Mucosa of gallbladder (tissue), 1 donor: ENCODE measurements around the gene ZNF57. TPM values are rescaled to one million over a fixed set of nuclear protein-coding genes. Genes with fewer than 3 reads are reported as not detected.
"Not testable (repeated sequence)": the region's sequence is repeated elsewhere in the genome, so short reads cannot be mapped to it uniquely, and the experiment has no call there.

ENCODE experiments used
- DNase-seq: peaks from one replicate; pipeline ENCODE4 v3.0.0-alpha.2; 2020; ENCODE audit warnings: low spot score
- total RNA-seq: library from RNA; stranded (reverse); gene quantifications from one replicate; pipeline ENCODE4 v1.2.1, GENCODE V29; 2021
- donor health status: DM: no; HTN: no; CAD: no.

Gene ZNF57
- total RNA-seq: 6.0 TPM

GRCh38 chr19:2900296-2901252, at the start of gene ZNF57:
Gene ZNF57 (plus strand): TSS chr19:2900928. CDS start chr19:2901046, 118 bp downstream.
- DNase-seq: peak; percentile 100

GRCh38 chr19:2852598-2852997, 48.1 kb upstream of the ZNF57 start:
- no peak for DNase-seq

DNA sequence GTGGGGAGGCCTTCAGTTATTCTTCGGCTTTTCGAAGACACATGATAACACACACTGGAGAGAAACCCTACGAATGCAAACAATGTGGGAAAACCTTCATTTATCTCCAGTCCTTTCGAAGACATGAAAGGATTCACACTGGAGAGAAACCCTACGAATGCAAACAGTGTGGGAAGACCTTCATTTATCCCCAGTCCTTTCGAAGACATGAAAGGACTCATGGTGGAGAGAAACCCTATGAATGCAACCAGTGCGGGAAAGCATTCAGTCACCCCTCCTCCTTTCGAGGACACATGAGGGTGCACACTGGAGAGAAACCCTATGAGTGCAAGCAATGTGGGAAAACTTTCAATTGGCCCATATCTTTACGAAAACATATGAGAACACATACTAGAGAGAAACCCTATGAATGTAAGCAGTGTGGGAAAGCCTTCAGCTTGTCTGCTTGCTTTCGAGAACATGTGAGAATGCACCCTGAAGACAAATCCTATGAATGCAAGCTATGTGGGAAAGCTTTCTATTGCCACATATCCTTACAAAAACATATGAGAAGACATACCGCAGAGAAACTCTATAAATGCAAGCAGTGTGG, 47.6 kb upstream of the ZNF57 start:
- DNase-seq: no peak

GRCh38 chr19:2854849-2855248, 45.9 kb upstream of the ZNF57 start:
- DNase-seq: no peak

DNA sequence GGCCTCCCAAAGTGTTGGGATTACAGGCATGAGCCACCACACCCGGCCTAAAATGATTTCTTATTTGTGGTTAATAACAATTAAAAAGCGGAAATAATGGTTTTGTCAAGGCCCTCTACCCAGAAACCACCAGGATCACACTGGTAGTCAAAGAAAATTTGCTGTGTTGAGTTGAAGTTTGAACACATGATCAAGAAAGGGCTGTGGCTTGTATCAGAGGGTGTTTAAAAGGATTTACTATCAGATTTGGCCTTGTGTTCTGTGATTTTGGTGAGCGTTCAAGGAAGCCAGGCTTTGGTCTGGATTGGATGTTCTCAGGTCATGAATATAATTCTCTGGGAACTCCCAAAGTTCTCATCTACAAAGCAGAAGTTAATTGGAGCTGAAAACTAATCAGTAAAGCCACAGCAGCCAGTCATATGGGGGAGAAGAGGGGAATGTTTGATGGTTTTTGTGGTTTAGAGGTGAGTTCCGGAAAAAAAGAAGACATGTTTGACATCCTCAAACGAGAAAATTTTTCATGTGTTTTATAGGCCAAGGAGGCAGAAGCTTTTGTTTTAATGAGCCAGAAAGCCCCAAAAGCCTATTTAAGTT, 44.2 kb upstream of the ZNF57 start:
- DNase-seq: no peak

DNA sequence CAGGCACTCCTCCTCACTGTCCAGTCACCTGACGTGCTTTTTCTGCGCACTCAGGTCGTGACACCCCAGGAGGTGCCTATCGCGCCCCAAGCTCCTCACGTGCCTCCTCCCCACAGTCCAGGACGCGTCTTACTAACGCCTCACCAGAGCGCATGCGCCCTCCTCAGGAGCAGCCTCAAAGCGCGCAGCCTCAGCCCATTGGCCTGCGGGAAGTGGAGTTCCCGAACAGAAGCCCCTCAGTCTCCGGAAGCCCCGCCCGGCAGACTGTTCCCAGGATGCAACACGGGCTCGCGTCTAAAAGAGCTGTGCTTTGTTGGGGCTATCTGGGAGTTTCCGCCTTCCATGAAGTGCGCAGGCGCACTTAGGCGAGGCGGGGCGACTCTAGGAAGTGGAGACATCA, 41.9 kb upstream of the ZNF57 start:
- DNase-seq: no peak

DNA sequence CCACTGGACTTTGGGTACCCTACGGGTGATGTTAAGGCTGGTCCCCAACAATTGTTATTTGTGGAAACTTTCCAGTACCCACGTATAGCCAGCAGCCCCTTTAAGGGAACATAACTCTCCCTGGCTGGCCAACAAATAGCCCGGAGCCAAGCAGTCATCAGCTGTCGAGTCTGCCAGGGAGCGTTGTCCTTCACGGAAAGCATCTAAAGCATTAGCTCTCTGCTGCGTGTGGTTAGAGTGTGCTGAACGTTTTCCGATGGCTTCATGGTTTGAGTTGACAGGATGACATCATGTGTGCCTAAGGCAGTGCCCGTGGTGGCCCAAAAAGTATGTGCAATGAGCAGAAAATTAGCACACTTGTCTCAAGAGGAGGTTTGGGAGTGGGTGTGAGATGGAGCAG, 36.9 kb upstream of the ZNF57 start:
- no peak for DNase-seq

- DNase-seq: no peak
Observed at GRCh38 chr19:2865334-2866100, 35.2 kb upstream of the ZNF57 start.

- no peak for DNase-seq
Observed at GRCh38 chr19:2866495-2867024, 34.2 kb upstream of the ZNF57 start.

DNA sequence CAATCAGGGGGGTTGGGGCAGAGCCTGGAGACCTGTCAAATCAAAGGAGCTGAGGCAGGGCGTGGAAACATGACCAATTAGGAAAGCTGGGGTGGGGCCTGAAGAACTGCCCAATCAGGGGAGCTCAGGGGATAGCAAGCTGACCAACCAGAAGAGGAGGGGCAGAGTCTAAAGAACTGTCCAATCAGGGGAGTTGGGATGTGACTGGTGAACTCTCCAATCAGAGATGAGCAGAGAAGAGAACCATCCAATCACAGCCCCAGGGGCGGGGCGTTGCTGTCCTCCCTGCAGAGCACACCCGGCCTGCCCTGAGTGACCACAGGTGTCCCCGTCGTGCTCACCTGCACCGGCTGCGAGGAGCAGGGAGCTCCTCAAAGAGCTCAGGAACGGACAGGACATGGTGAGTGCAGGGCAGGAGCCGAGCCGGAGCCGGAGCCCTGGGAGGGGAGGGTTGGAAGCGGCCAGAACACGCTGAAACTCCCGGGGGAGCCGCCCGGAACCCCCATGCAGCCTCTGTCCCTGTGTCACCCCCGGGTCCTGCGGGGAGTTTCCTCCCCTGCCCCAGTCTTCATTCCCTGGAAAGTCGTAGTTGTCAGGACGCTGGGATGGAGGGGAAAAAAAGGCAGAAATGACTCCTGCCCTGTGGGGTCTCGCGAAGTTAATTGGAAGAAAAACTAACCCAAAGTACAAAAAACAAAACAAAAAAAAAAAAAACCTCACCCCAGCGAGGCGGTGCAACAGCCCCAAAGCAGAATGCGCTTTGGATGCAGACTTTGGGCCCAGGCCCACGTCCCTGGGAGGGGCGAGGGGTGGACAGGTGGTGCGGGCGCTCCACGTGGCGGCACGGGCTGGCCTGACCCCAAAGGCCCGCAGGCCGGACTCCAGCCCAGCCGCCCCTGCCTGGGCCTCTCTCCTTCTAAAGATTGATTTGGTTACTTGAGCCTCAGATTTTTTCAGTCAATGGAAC, 33.4 kb upstream of the ZNF57 start, which contains the start of gene ZNF556:
Gene ZNF556, plus strand, starts transcription at position 311 of the 967 bp plus-strand sequence. Its CDS starts 87 bp downstream, at position 398.
- DNase-seq: no peak

GRCh38 chr19:2869618-2870017, 31.1 kb upstream of the ZNF57 start:
- no peak for DNase-seq

GRCh38 chr19:2872175-2872574, 28.6 kb upstream of the ZNF57 start:
- DNase-seq: not testable (repeated sequence)

DNA sequence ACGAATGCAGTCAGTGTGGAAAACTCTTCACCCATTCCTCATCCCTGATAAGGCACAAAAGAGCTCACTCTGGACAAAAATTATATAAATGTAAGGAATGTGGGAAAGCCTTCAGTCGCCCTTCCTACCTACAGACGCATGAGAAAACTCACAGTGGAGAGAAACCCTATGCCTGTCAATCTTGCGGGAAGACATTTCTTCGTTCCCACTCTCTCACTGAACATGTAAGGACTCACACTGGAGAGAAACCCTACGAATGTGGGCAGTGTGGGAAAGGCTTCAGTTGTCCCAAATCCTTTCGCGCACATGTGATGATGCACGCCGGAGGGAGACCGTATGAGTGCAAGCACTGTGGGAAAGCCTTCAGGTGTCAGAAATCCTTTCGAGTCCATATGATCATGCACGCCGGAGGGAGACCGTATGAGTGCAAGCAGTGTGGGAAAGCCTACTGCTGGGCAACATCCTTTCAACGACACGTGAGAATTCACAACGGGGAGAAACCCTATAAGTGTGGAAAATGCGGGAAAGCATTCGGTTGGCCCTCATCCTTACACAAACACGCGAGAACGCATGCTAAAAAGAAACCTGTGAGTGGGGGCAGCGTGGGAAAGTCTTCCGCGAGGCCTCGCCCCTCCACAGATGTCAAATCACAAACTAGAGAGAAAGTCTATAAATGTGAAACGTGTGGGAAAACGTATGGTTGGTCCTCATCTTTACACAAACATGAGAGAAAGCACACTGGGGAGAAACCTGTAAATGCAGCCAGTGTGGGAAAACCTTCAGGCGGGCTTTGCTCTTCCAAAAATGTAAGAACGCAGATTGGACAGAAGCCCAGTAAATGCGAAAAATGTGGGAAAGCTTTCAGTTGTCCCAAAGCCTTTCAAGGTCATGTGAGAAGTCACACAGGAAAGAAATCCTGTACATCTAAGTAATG, 23.1 kb upstream of the ZNF57 start:
- no peak for DNase-seq

DNA sequence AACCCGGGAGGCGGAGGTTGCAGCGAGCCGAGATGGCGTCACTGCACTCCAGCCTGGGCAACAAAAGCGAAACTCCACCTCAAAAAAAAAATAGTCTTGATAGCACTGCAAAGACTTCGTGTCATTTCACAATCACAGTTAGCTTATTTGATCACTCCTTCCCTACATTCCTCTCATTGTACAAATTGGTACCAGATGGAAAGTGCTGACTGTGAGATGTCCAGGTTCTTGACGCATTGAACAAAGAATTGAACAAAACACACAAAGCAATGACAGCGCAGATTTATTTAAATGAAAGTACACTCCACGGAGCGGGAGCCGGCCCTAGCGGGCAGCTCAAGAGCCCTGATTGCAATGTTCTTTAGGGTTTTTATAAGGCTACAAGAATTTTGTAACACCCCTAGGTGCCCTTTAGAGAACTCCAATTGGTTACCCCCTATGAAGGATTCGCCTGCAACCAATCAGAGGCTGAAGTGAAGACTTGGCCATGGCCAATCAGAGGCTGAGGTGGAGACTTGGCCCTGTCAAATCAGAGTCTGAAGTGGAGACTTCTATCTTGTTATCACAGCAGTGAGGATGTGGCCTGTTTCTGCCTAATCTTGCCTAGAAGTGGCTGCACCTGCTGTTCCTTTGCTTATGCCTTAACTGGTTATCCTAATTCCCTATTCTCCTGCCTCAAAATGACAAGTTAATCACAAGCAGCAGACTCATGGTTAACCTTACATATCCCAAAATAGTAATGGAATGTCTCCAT, 16.9 kb upstream of the ZNF57 start:
- DNase-seq: no peak

DNA sequence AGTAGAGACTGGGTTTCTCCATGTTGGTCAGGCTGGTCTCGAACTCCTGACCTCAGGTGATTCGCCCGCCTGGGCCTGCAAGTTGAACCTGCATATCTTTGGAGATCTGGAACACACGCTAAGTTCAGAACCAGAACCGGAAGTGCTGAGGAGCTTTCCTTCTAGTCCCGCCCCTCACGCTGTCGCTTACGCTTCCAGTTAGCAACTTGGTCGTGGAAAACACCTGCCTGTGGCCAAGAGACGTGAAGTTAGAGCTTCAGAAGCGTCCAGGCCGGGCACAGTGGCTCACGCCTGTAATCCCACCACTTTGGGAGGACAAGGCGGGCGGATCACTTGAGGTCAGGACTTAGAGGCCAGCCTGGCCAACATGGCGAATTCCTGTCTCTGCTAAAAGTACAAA, 15.0 kb upstream of the ZNF57 start:
- no peak for DNase-seq

- DNase-seq: no peak
Observed at GRCh38 chr19:2887391-2887914, 13.3 kb upstream of the ZNF57 start.

DNA sequence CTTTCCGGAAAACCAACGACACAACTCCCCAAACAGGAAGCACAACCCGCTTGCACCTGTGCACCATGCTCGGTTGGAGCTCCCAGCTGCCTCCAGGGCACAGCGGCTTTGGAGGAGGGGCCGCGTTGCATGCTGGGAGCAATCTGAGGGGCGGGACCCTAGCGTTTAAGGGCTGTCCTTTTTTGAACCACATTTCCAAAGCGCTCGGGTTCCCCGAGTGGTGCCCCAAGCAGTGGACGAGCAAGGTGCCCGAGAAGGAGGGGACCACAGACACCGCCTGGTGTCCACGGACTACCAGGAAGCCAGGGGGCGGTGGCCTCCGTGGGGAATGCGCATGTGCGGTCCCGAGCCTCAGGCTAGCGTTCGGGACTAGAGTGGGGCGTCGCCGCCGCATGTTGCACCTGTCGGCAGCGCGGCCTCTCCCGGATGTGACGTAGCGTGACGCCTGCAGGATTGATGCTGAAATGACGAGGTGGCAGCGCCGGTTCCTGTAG, 11.9 kb upstream of the ZNF57 start:
- DNase-seq: no peak

- DNase-seq: not testable (repeated sequence)
Observed at GRCh38 chr19:2890531-2890930, 10.2 kb upstream of the ZNF57 start.
